Loucy (cell line): ENCODE measurements around the gene RILP.

ENCODE experiments used
- EZH2phosphoT487 ChIP-seq: fragments of 200-600 bp; IDR thresholded peaks from 2 replicates; pipeline ENCODE4 v1.6.1; 2018; ENCODE audit warnings: antibody characterized with exemption, mild to moderate bottlenecking, moderate library complexity, borderline replicate concordance
- TF ChIP-seq, protein P1 (sequence below): fragments of 200-600 bp; sonication (generic); conservative IDR thresholded peaks from 2 replicates; pipeline ENCODE4 v1.5.1; 2014; ENCODE audit warnings: mild to moderate bottlenecking, antibody characterized with exemption, low read length

DNA sequence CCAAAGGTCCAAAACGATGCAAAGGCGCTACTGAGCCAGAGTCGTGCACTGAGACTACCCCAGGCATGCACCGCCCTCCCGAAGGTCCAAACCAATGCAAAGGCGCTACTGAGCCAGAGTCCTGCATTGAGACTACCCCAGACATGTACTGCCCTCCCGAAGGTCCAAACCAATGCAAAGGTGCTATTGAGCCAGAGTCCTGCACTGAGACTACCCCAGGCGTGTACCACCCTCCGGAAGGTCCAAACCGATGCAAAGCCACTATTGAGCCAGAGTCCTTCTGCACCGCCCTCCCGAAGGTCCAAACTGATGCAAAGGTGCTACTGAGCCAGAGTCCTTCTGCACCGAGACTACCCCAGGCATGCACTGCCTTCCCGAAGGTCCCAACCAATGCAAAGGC is 48.1 kb downstream of the RILP start:
- TF ChIP-seq, protein P1, sequence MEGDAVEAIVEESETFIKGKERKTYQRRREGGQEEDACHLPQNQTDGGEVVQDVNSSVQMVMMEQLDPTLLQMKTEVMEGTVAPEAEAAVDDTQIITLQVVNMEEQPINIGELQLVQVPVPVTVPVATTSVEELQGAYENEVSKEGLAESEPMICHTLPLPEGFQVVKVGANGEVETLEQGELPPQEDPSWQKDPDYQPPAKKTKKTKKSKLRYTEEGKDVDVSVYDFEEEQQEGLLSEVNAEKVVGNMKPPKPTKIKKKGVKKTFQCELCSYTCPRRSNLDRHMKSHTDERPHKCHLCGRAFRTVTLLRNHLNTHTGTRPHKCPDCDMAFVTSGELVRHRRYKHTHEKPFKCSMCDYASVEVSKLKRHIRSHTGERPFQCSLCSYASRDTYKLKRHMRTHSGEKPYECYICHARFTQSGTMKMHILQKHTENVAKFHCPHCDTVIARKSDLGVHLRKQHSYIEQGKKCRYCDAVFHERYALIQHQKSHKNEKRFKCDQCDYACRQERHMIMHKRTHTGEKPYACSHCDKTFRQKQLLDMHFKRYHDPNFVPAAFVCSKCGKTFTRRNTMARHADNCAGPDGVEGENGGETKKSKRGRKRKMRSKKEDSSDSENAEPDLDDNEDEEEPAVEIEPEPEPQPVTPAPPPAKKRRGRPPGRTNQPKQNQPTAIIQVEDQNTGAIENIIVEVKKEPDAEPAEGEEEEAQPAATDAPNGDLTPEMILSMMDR: no peak
- no peak for TF ChIP-seq EZH2phosphoT487
